Keratinocyte (primary cell): Measurements from ENCODE around the gene ASIC2. TPM values are rescaled to one million over a fixed set of nuclear protein-coding genes. Genes with fewer than 3 reads are reported as not detected.
"Not testable (repeated sequence)": the region's sequence is repeated elsewhere in the genome, so short reads cannot be mapped to it uniquely, and the experiment has no call there.

Experiments
- DNase-seq: peaks from one replicate; pipeline ENCODE4 v3.0.0-alpha.2; 2011; ENCODE audit warnings: low read depth, missing footprints, low spot score
- FAIRE-seq: peaks from 2 replicates; lab custom pipeline; 2011; peaks lifted over from hg19 to GRCh38; lab: Jason Lieb, UNC
- H2AFZ ChIP-seq: 2 replicates; pipeline ENCODE4 v1.6.0; 2012; ENCODE audit warnings: low read length, control low read depth, inconsistent platforms; ENCODE audit not compliant: control insufficient read depth
- H3K27ac ChIP-seq: 2 replicates; pipeline ENCODE4 v1.5.1; 2011; ENCODE audit warnings: low read length; ENCODE audit not compliant: control insufficient read depth, insufficient read depth
- H3K27me3 ChIP-seq: 3 replicates; pipeline ENCODE4 v1.6.0; 2011; ENCODE audit warnings: low read length; ENCODE audit not compliant: control insufficient read depth, insufficient read depth; ENCODE audit errors: extremely low read depth
- H3K36me3 ChIP-seq, 2 experiments: 2 replicates in 1 of 2; 3 replicates in 1 of 2; pipeline ENCODE4 v1.5.1; 2011; ENCODE audit warnings: low read length in 2 of 2, mild to moderate bottlenecking in 1 of 2; ENCODE audit not compliant: control insufficient read depth in 2 of 2, insufficient read depth in 2 of 2; ENCODE audit errors: extremely low read depth in 1 of 2
- H3K4me1 ChIP-seq: 3 replicates; pipeline ENCODE4 v1.5.1; 2011; ENCODE audit warnings: low read length; ENCODE audit not compliant: control insufficient read depth, insufficient read depth; ENCODE audit errors: extremely low read depth
- H3K4me2 ChIP-seq: 3 replicates; pipeline ENCODE4 v1.6.0; 2011; ENCODE audit warnings: low read depth, low read length; ENCODE audit not compliant: control insufficient read depth, insufficient read depth; ENCODE audit errors: extremely low read depth
- H3K4me3 ChIP-seq, 3 experiments: fragments of 200-600 bp in 1 of 3; sonication (generic) in 1 of 3; 2 replicates in 2 of 3; 3 replicates in 1 of 3; pipeline ENCODE4 v1.5.1; 2011 to 2016; ENCODE audit warnings: low read length in 3 of 3, mild to moderate bottlenecking in 3 of 3, control low read depth in 2 of 3, inconsistent platforms in 1 of 3, low read depth in 1 of 3, mixed read lengths in 1 of 3, mixed run types in 1 of 3, moderate library complexity in 1 of 3; ENCODE audit not compliant: control insufficient read depth in 2 of 3, insufficient read depth in 2 of 3; ENCODE audit errors: extremely low read depth in 1 of 3
- H3K79me2 ChIP-seq: 2 replicates; pipeline ENCODE4 v1.6.0; 2012; ENCODE audit warnings: low read length; ENCODE audit not compliant: control insufficient read depth, insufficient read depth
- H3K9ac ChIP-seq: 3 replicates; pipeline ENCODE4 v1.6.0; 2011; ENCODE audit warnings: low read length; ENCODE audit not compliant: control insufficient read depth, insufficient read depth; ENCODE audit errors: extremely low read depth
- H3K9me1 ChIP-seq: 3 replicates; pipeline ENCODE4 v1.6.0; 2011; ENCODE audit warnings: low read length; ENCODE audit not compliant: control insufficient read depth, insufficient read depth; ENCODE audit errors: extremely low read depth
- H3K9me3 ChIP-seq: 2 replicates; pipeline ENCODE4 v1.5.1; 2012; ENCODE audit warnings: low read depth, low read length; ENCODE audit not compliant: control insufficient read depth
- H4K20me1 ChIP-seq: 3 replicates; pipeline ENCODE4 v1.6.0; 2011; ENCODE audit warnings: low read length; ENCODE audit not compliant: control insufficient read depth, insufficient read depth; ENCODE audit errors: extremely low read depth
- CTCF ChIP-seq, 3 experiments: IDR thresholded peaks in 1 of 3; conservative IDR thresholded peaks in 1 of 3; optimal IDR thresholded peaks in 1 of 3; 2 replicates in 2 of 3; 3 replicates in 1 of 3; pipeline versions ENCODE3 to v1.5.1; 2011; ENCODE audit warnings: low read length in 3 of 3, mild to moderate bottlenecking in 3 of 3, moderate library complexity in 2 of 3, control low read depth in 1 of 3, inconsistent platforms in 1 of 3; ENCODE audit not compliant: insufficient read depth in 2 of 3; ENCODE audit errors: extremely low read depth in 1 of 3
- EZH2 ChIP-seq: IDR thresholded peaks from one replicate; pipeline ENCODE4 v1.6.1; 2012; ENCODE audit warnings: inconsistent platforms, mild to moderate bottlenecking, low read length, moderate library complexity
- dilution Hi-C: fragments of 300-500 bp; cut with MboI; formaldehyde crosslinking; loops from one replicate; pipeline ENCODE4 v1.7.0; 2020; ENCODE audit warnings: low sequenced_read_pairs; ENCODE audit not compliant: extremely low pct_ligation_motif_present
- polyA plus RNA-seq, 5 experiments: library from polyadenylated mRNA; depleted of rRNA in 3 of 5; stranded (reverse) in 3 of 5; stranded (forward) in 1 of 5; unstranded in 1 of 5; fragments of >200 nt; gene quantifications; 1 replicate in 1 of 5; 2 replicates in 3 of 5; 3 replicates in 1 of 5; pipeline versions ENCODE4 v1.2.1 to v1.2.3, GENCODE V29; 2011 to 2012; ENCODE audit warnings: missing spikeins in 2 of 5, low read depth in 1 of 5, low replicate concordance in 1 of 5

Gene ASIC2
- polyA plus RNA-seq, 1 donor (not counting 4 experiments of a cell fraction or from before 2014, with no cell fraction given), result not detected

GRCh38 chr17:32970281-32970680 lies 322.8 kb downstream of the ASIC2 start:
- FAIRE-seq (no peak), DNase-seq (no peak)
- no peaks in the 10 kb centered on the region for H3K79me2 ChIP-seq
- H3K4me2 ChIP-seq, result no peak overlapping the region
- no peaks in the 10 kb centered on the region for H3K9me3 ChIP-seq
- no peaks in the 10 kb centered on the region for H3K9me1 ChIP-seq
- H3K9ac ChIP-seq, result no peak overlapping the region
- H3K27ac ChIP-seq, result no peak overlapping the region
- no peak overlapping the region for H2AFZ ChIP-seq
- H3K4me3 ChIP-seq, result no peak overlapping the region
- TF ChIP-seq CTCF (optimal IDR thresholded peaks at IDR 0.05 in 1 of 3, IDR thresholded peaks at IDR 0.05 in 1 of 3, conservative IDR thresholded peaks at IDR 0.05 in 1 of 3; ENCODE audit: extremely low read depth in 1 of 3, insufficient read depth in 2 of 3, low read length in 3 of 3), result no peak
- no peak for TF ChIP-seq EZH2
- H3K36me3 ChIP-seq, result no peaks in the 10 kb centered on the region
- peaks cover 10% of the 10 kb centered on the region for H3K4me1 ChIP-seq
- dilution Hi-C loops, result no loop called here
- H3K27me3 ChIP-seq, result no peaks in the 10 kb centered on the region
- no peaks in the 10 kb centered on the region for H4K20me1 ChIP-seq

- DNase-seq, H2AFZ ChIP-seq, dilution Hi-C loops, FAIRE-seq, H3K27me3 ChIP-seq, H3K36me3 ChIP-seq, H4K20me1 ChIP-seq, H3K9me1 ChIP-seq, H3K27ac ChIP-seq, H3K4me3 ChIP-seq, H3K9ac ChIP-seq, H3K79me2 ChIP-seq, H3K4me2 ChIP-seq, H3K9me3 ChIP-seq: not testable (repeated sequence)
- peaks cover 10% of the 10 kb centered on the region for H3K4me1 ChIP-seq
These were observed 323.9 kb downstream of the ASIC2 start for GRCh38 chr17:32969231-32969630.

GRCh38 chr17:32964541-32964940 lies 328.6 kb downstream of the ASIC2 start:
- no peak for FAIRE-seq

More at GRCh38 chr17:32964541-32964940, 328.6 kb downstream of the ASIC2 start:
- Histone ChIP-seq H3K9me1 (no peaks in the 10 kb centered on the region), H3K4me1 (no peaks in the 10 kb centered on the region), H4K20me1 (no peaks in the 10 kb centered on the region), H2AFZ (no peak overlapping the region), H3K36me3 (no peaks in the 10 kb centered on the region), H3K4me2 (no peak overlapping the region), H3K9me3 (no peaks in the 10 kb centered on the region), H3K27ac (no peak overlapping the region), H3K79me2 (no peaks in the 10 kb centered on the region), H3K27me3 (peaks cover 5% of the 10 kb centered on the region), H3K4me3 (no peak overlapping the region), H3K9ac (no peak overlapping the region)
- TF ChIP-seq EZH2 (no peak), CTCF (optimal IDR thresholded peaks at IDR 0.05 in 1 of 3, IDR thresholded peaks at IDR 0.05 in 1 of 3, conservative IDR thresholded peaks at IDR 0.05 in 1 of 3; ENCODE audit: extremely low read depth in 1 of 3, insufficient read depth in 2 of 3, low read length in 3 of 3) (no peak)
- dilution Hi-C loops, result no loop called here
- DNase-seq, result no peak
